Prostate gland (tissue), 2 donors: ENCODE data around the gene KLK8.

Source experiments
- CTCF ChIP-seq, 4 experiments: fragments of 200-600 bp in 2 of 4; fragments of 450-650 bp in 2 of 4; sonication (generic) in 2 of 4; IDR thresholded peaks; 1 replicate in 3 of 4; 2 replicates in 1 of 4; pipeline ENCODE4 v1.5.1; 2016 to 2019; ENCODE audit warnings: antibody characterized with exemption in 4 of 4, mild to moderate bottlenecking in 2 of 4, moderate library complexity in 2 of 4
- POLR2A ChIP-seq: fragments of 450-650 bp; IDR thresholded peaks from one replicate; pipeline ENCODE4 v1.6.1; 2016; ENCODE audit warnings: antibody characterized with exemption, mild to moderate bottlenecking
- POLR2AphosphoS5 ChIP-seq: sonication (generic); formaldehyde crosslinking; IDR thresholded peaks from one replicate; pipeline ENCODE4 v1.6.1; 2017; ENCODE audit warnings: antibody characterized with exemption

- no peak for TF ChIP-seq POLR2A
- no peak for TF ChIP-seq POLR2AphosphoS5
- no peak for TF ChIP-seq CTCF (IDR thresholded peaks at IDR 0.05)
Observed at GRCh38 chr19:50998061-50998460, 3.3 kb downstream of the KLK8 start.
